Measurements from ENCODE around the gene LOXHD1.

GRCh38 chr18:46449033-46449432 lies 208.0 kb downstream of the LOXHD1 start:
- no peak for TF ChIP-seq POLR2A (IDR thresholded peaks at IDR 0.05)
- no peak for TF ChIP-seq EP300 (IDR thresholded peaks at IDR 0.05)
